A549 (cell line): Measurements from ENCODE around the gene HRH1. TPM values are rescaled to one million over a fixed set of nuclear protein-coding genes. Genes with fewer than 3 reads are reported as not detected.
A peak's percentile ranks its signal among the peaks of the same experiment; 100 is the strongest.

Experiments
- ATAC-seq, 2 experiments: fragments of 200-7000 bp in 1 of 2; fragments of >200 bp in 1 of 2; cut with Nextera tagmentation in 1 of 2; cut with Tn5 transposase in 1 of 2; 3 replicates each; pipeline versions ENCODE4 v1.8.0 to v1.9.1; 2018 to 2020; ENCODE audit warnings: mild to moderate bottlenecking in 1 of 2, moderate library complexity in 1 of 2
- CTCF ChIA-PET: fragments of 300-600 bp; sonication (Branson Sonifier 250); formaldehyde crosslinking; extraction: SDS; loops from one replicate; lab custom pipeline; 2021; ENCODE audit warnings: antibody characterized with exemption, inconsistent platforms; lab: Yijun Ruan, JAX
- POLR2A ChIA-PET: fragments of 350-600 bp; formaldehyde crosslinking; extraction: SDS; loops from one replicate; lab custom pipeline; 2021; ENCODE audit warnings: antibody characterized with exemption, inconsistent platforms; lab: Yijun Ruan, JAX
- DNase-seq, 2 experiments: peaks; one replicate each; pipeline versions ENCODE4 v3.0.0 to v3.0.0-alpha.2; 2011 to 2016; ENCODE audit warnings: low read depth in 1 of 2, low spot score in 1 of 2
- FAIRE-seq: peaks from 2 replicates; lab custom pipeline; 2011; peaks lifted over from hg19 to GRCh38; lab: Jason Lieb, UNC
- H3K27ac ChIP-seq, 2 experiments: fragments of >200 bp; sonication (Bioruptor Twin); formaldehyde crosslinking; 3 replicates each; pipeline ENCODE4 v1.5.1; 2016 to 2017
- H3K4me1 ChIP-seq: fragments of >200 bp; sonication (Bioruptor Twin); formaldehyde crosslinking; 3 replicates; pipeline ENCODE4 v1.6.1; 2016
- H3K4me2 ChIP-seq: fragments of >200 bp; sonication (Bioruptor Twin); formaldehyde crosslinking; 3 replicates; pipeline ENCODE4 v1.6.1; 2016
- H3K4me3 ChIP-seq: fragments of >200 bp; sonication (Bioruptor Twin); formaldehyde crosslinking; 3 replicates; pipeline ENCODE4 v1.5.1; 2016
- H3K9me3 ChIP-seq: fragments of >200 bp; sonication (Bioruptor Twin); formaldehyde crosslinking; 3 replicates; pipeline ENCODE4 v1.6.1; 2016
- ATOH8 ChIP-seq: fragments of 250-450 bp; sonication (Bioruptor Pico); IDR thresholded peaks from 2 replicates; pipeline ENCODE4 v1.5.0; 2020; ENCODE audit warnings: low read depth, mild to moderate bottlenecking, moderate library complexity
- CEBPB ChIP-seq, 2 experiments: fragments of >200 bp in 1 of 2; sonication (Bioruptor Twin) in 1 of 2; formaldehyde crosslinking in 1 of 2; IDR thresholded peaks; 2 replicates each; pipeline ENCODE4 v1.6.1; 2012 to 2016
- CHD2 ChIP-seq: fragments of 150-350 bp; IDR thresholded peaks from 2 replicates; pipeline ENCODE4 v1.6.1; 2014; ENCODE audit warnings: low read length; ENCODE audit not compliant: partially characterized antibody
- CTCF ChIP-seq: fragments of >200 bp; sonication (Bioruptor Twin); formaldehyde crosslinking; IDR thresholded peaks from 3 replicates; pipeline ENCODE4 v1.5.1; 2016
- E2F6 ChIP-seq: IDR thresholded peaks from 2 replicates; pipeline ENCODE4 v1.6.1; 2012; ENCODE audit warnings: low read depth, borderline replicate concordance
- EHF ChIP-seq: fragments of 250-450 bp; sonication (Bioruptor Pico); IDR thresholded peaks from 2 replicates; pipeline ENCODE4 v1.5.0; 2020; ENCODE audit warnings: mild to moderate bottlenecking
- ESRRA ChIP-seq: fragments of 150-350 bp; IDR thresholded peaks from 2 replicates; pipeline ENCODE4 v1.6.1; 2014; ENCODE audit warnings: mild to moderate bottlenecking, low read length, borderline replicate concordance
- FOXS1 ChIP-seq: fragments of 250-450 bp; sonication (Bioruptor Pico); IDR thresholded peaks from 2 replicates; pipeline ENCODE4 v1.5.0; 2020; ENCODE audit warnings: mild to moderate bottlenecking, moderate library complexity
- GATA3 ChIP-seq: IDR thresholded peaks from 2 replicates; pipeline ENCODE4 v1.6.1; 2012; ENCODE audit warnings: borderline replicate concordance
- HDAC2 ChIP-seq: fragments of 200-600 bp; sonication (generic); IDR thresholded peaks from 2 replicates; pipeline ENCODE4 v1.6.1; 2016
- HES2 ChIP-seq: fragments of >200 bp; sonication (Bioruptor Twin); formaldehyde crosslinking; IDR thresholded peaks from 2 replicates; pipeline ENCODE4 v1.6.1; 2016
- HOXA7 ChIP-seq: fragments of 250-450 bp; sonication (Bioruptor Pico); IDR thresholded peaks from 2 replicates; pipeline ENCODE4 v1.5.0; 2020; ENCODE audit warnings: mild to moderate bottlenecking, moderate library complexity
- HOXB13 ChIP-seq: fragments of 250-450 bp; sonication (Bioruptor Pico); IDR thresholded peaks from 2 replicates; pipeline ENCODE4 v1.5.0; 2020; ENCODE audit warnings: low read depth, mild to moderate bottlenecking, moderate library complexity
- KDM1A ChIP-seq: fragments of 200-600 bp; sonication (generic); IDR thresholded peaks from 2 replicates; pipeline ENCODE4 v1.6.1; 2016; ENCODE audit warnings: low read depth, mild to moderate bottlenecking
- KDM5A ChIP-seq: fragments of 200-600 bp; sonication (generic); IDR thresholded peaks from 2 replicates; pipeline ENCODE4 v1.6.1; 2016; ENCODE audit warnings: antibody characterized with exemption, mild to moderate bottlenecking
- MAX ChIP-seq: IDR thresholded peaks from 2 replicates; pipeline ENCODE4 v1.6.1; 2012
- MAZ ChIP-seq: fragments of 150-350 bp; IDR thresholded peaks from 2 replicates; pipeline ENCODE4 v1.6.1; 2014; ENCODE audit warnings: antibody characterized with exemption, low read depth, low read length, borderline replicate concordance
- PBX3 ChIP-seq: IDR thresholded peaks from 2 replicates; pipeline ENCODE4 v1.6.1; 2012
- PHF8 ChIP-seq: fragments of 200-600 bp; sonication (generic); IDR thresholded peaks from 2 replicates; pipeline ENCODE4 v1.6.1; 2016; ENCODE audit warnings: low read depth, mild to moderate bottlenecking, antibody characterized with exemption, moderate library complexity, borderline replicate concordance
- RCOR1 ChIP-seq: fragments of 150-350 bp; IDR thresholded peaks from 2 replicates; pipeline ENCODE4 v1.6.1; 2014; ENCODE audit warnings: antibody characterized with exemption, low read length, low read depth
- RNF2 ChIP-seq: fragments of 200-600 bp; sonication (generic); IDR thresholded peaks from 2 replicates; pipeline ENCODE4 v1.6.1; 2016; ENCODE audit warnings: low read depth, mild to moderate bottlenecking, antibody characterized with exemption, moderate library complexity, borderline replicate concordance
- SREBF2 ChIP-seq: fragments of 450-650 bp; IDR thresholded peaks from 2 replicates; pipeline ENCODE4 v1.6.1; 2014; ENCODE audit warnings: mild to moderate bottlenecking, moderate library complexity
- TFCP2L1 ChIP-seq: fragments of 250-450 bp; sonication (Bioruptor Pico); IDR thresholded peaks from 2 replicates; pipeline ENCODE4 v1.5.0; 2021; ENCODE audit warnings: mild to moderate bottlenecking
- ZC3H11A ChIP-seq: fragments of 450-650 bp; IDR thresholded peaks from 2 replicates; pipeline ENCODE4 v1.6.1; 2014; ENCODE audit warnings: antibody characterized with exemption, mild to moderate bottlenecking
- WGBS: methylation state at CpG from one replicate; pipeline ENCODE4 v1.1.6; 2017; ENCODE audit errors: missing lambda C conversion rate; 5-methylcytosine and 5-hydroxymethylcytosine counted together
- polyA plus RNA-seq, 4 experiments: library from polyadenylated mRNA; depleted of rRNA in 3 of 4; stranded (reverse); fragments of >200 nt; fragmentation: RNase III in 1 of 4; extraction: RNeasy Plus Mini Kit Qiagen cat#74134 plus additional on column Dnase treatment in 1 of 4; gene quantifications; 2 replicates in 3 of 4; 3 replicates in 1 of 4; pipeline ENCODE4 v1.2.3, GENCODE V29; 2011 to 2017

Gene HRH1
- polyA plus RNA-seq, 2 of the 4 experiments (the other 2 are of a cell fraction): 4.2 TPM

- no peaks in the 10 kb centered on the region for H3K9me3 ChIP-seq
- DNase-seq (no peak), FAIRE-seq (no peak), ATAC-seq (no peak)
- TF ChIP-seq HDAC2: no peak
- no peak for TF ChIP-seq HOXA7 (CRISPR knock-in tag)
- TF ChIP-seq CEBPB (IDR thresholded peaks at IDR 0.05): no peak
- no peak overlapping the region for H3K4me2 ChIP-seq
- no peak overlapping the region for H3K4me3 ChIP-seq
- H3K27ac ChIP-seq: no peak overlapping the region
- ChIA-PET POLR2A (no interaction called here), CTCF (interaction anchor here (1.1 to 13.0 kb wide), 4 partner anchors 9 to 185 kb away, joined by 3 to 142 read pairs (median 6); no protein-coding TSS in a partner anchor)
- H3K4me1 ChIP-seq: peaks cover 24% of the 10 kb centered on the region
- 89% methylated on average over 7 of the region's 7 CpGs for WGBS
Measured at GRCh38 chr3:11150256-11150655, 4.0 kb upstream of the HRH1 start.

- CTCF ChIA-PET: interaction anchor here (0.6 to 13.0 kb wide), 6 partner anchors 16 to 182 kb away, joined by 3 to 142 read pairs (median 8); no protein-coding TSS in a partner anchor
- Histone ChIP-seq H3K27ac (no peak overlapping the region), H3K4me3 (no peak overlapping the region), H3K4me1 (peaks cover 3% of the 10 kb centered on the region), H3K9me3 (no peaks in the 10 kb centered on the region), H3K4me2 (no peak overlapping the region)
- TF ChIP-seq ZC3H11A (no peak), EHF (CRISPR knock-in tag) (no peak), HES2 (no peak)
- POLR2A ChIA-PET: no interaction called here
- ATAC-seq (no peak), DNase-seq (no peak), FAIRE-seq (no peak)
- 80% methylated on average over 1 of the region's 2 CpGs for WGBS
Measured at GRCh38 chr3:11152301-11152700, 2.0 kb upstream of the HRH1 start.

- peak overlapping the region; percentile 91 for H3K4me2 ChIP-seq
- ATAC-seq (peak; percentile 66 to 73), FAIRE-seq (no peak), DNase-seq (no peak)
- 3% methylated on average over 10 of the region's 10 CpGs for WGBS
- ChIA-PET POLR2A (interaction anchor here (1.0 to 2.1 kb wide), 3 partner anchors 18 to 117 kb away, joined by 3 to 8 read pairs (median 4); partner anchors contain the start of gene ATG7), CTCF (interaction anchor here (0.6 to 13.0 kb wide), 57 partner anchors 9 to 813 kb away, joined by 3 to 142 read pairs (median 5); partner anchors contain the start of gene ATG7)
- no peaks in the 10 kb centered on the region for H3K9me3 ChIP-seq
- peak overlapping the region; percentile 56 for H3K4me3 ChIP-seq
- H3K27ac ChIP-seq: peak overlapping the region; percentile 66 to 83
- TF ChIP-seq ESRRA (no peak), MAX (0 out of 2 replicates have a peak, but pooled peaks have one; percentile 6), RNF2 (0 out of 2 replicates have a peak, but pooled peaks have one; percentile 3), CHD2 (no peak), ATOH8 (CRISPR knock-in tag) (no peak), PBX3 (no peak), MAZ (no peak)
- H3K4me1 ChIP-seq: peaks cover 6% of the 10 kb centered on the region; the same call in 2 of the 3 replicates
Measured at GRCh38 chr3:11154953-11155325, 646 bp downstream of the HRH1 start.

- ChIA-PET CTCF (interaction anchor here (0.6 to 13.0 kb wide), 60 partner anchors 9 to 813 kb away, joined by 3 to 142 read pairs (median 5); partner anchors contain the start of gene ATG7), POLR2A (interaction anchor here (1.0 to 2.1 kb wide), 3 partner anchors 19 to 117 kb away, joined by 3 to 8 read pairs (median 4); partner anchors contain the start of gene ATG7)
- peak; percentile 78 to 87 for DNase-seq
- Histone ChIP-seq H3K4me1 (peaks cover 7% of the 10 kb centered on the region; the same call in 2 of the 3 replicates), H3K9me3 (no peaks in the 10 kb centered on the region), H3K4me3 (peak overlapping the region; percentile 56), H3K27ac (peak overlapping the region; percentile 66 to 83; a peak in 5 of 6 replicates), H3K4me2 (peak overlapping the region; percentile 91)
- FAIRE-seq: no peak
- peak; percentile 91 to 98 for ATAC-seq
- 1% methylated on average over 5 of the region's 8 CpGs for WGBS
- TF ChIP-seq MAX (no peak), HOXA7 (CRISPR knock-in tag) (no peak), KDM5A (no peak), HOXB13 (CRISPR knock-in tag) (no peak), RCOR1 (no peak), EHF (CRISPR knock-in tag) (no peak), CTCF (peak; percentile 83), TFCP2L1 (CRISPR knock-in tag) (no peak), E2F6 (no peak), GATA3 (no peak), SREBF2 (no peak), PHF8 (no peak), KDM1A (no peak), FOXS1 (CRISPR knock-in tag) (no peak)
Measured at GRCh38 chr3:11155341-11156025, 1.2 kb downstream of the HRH1 start.
